ENCODE measurements around the gene IGFN1.
"Not testable (repeated sequence)": the region's sequence is repeated elsewhere in the genome, so short reads cannot be mapped to it uniquely, and the experiment has no call there.

The IGFN1 gene

DNA sequence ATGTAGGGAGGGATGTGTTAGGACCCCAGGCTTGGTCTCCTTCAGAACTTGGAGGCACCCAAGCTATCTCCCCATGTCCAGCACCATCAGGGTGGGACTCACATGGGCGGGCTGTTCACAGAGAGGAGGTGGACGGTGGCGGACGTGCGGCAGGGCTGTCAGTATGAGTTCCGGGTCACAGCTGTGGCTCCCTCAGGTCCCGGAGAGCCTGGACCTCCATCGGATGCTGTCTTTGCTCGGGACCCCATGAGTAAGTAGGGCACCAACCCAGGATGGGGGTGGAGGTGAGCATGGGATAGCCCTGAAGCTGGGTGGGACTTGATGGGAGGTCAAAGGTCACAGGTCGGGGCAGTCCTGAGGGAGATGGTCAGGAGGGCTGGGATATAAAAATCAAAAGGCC is 27.8 kb downstream of the IGFN1 start:
- DNase-seq, result no peak

DNA sequence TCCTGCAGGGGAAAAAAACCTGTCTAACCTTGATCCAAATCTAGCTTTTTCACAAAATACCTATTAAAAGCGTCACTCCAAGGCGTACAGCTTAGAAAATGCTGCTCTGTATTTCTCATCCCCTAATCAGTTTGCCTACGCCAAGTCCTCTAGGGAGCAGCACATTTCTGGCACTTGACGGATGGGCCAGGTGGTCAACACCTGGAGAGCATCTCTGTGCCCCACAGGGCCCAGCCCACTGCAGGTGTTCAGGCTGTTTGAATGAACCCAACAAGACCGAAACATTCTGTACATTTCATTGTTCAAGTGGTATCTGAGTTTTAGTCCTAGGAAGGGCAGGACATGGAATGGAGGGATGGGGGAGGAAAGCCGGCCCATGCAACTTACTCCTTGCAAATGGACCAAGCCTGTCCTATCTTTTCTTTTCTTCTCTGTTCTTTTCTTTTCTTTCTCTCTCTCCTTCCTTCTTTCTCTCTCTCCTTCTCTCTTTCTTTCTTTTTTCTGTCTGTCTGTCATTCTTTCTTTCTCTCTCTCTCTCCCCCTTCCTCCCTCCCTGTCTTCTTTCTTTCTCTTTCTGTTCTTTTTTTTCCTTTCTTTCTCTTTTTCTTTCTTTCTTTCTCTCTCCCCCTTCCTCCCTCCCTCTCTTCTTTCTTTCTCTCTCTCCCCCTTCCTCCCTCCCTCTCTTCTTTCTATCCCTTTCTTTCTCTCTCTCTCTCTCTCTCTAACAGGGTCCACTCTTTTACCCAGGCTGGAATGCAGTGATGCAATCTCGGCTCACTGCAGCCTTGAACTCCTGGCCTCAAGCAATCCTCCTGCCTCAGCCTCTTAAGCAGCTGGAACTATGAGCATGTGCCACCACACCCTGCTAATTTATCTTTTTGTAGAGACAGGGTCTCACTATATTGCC is 29.1 kb downstream of the IGFN1 start:
- peak in 2 of 3 experiments; percentile 48 to 52 for DNase-seq

DNA sequence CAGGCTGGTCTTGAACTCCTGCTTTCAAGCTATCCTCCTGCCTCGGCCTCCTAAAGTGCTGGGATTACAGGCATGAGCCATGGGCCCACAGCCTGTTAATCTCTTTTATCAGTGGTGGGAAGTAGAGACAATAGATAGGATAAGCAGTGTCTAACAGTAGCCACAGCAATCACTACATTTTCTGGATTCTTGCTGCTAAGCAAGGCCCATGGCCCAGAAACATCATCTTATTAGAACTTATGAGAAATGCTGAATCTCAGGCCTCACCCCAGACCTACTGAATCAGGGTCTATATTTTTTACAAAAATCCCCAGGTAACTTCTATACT is 29.7 kb downstream of the IGFN1 start:
- no peak for DNase-seq

DNA sequence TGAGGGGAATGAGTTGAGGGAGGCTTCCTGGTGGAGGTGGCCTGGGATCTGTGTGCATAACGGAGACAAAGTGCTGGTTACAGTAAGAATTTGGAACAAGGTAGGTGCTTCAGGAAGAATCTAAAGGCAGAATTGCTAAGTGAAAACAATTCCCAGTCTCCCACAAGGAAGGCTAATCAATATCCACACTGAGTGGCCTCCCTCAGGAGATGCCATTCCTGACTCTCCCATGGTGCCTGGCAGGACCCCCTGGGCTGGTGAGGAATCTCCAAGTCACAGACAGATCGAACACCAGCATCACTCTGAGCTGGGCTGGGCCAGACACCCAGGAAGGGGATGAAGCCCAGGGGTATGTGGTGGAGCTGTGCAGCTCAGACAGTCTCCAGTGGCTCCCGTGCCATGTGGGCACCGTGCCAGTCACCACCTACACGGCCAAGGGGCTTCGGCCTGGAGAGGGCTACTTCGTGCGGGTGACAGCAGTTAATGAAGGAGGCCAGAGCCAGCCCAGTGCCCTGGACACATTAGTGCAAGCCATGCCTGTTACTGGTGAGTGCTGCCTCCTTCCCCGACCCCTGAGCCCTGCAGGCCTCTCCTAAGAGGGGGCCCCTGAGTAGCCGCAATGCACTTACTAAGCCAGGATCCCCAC is 30.7 kb downstream of the IGFN1 start:
- no peak for DNase-seq

DNA sequence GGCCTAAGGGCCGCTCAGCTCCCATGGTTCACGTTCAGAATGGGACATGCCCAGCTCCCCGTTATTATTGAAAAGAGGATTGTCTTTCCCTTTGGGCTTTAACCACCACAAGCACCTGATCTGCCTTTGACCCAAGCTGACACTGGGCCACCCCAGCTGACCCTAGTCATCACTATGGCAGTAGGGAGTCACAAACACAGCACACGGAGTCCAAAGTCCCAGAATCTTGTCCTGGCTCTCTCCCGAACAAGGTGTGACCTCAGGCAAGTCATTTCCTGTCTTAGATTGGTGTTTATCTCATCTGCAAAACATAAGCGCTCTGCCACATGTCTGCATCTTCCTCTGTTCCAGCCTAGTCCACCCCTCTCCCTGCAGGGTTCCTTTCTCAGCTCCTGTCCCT is 31.5 kb downstream of the IGFN1 start:
- no peak for DNase-seq

DNA sequence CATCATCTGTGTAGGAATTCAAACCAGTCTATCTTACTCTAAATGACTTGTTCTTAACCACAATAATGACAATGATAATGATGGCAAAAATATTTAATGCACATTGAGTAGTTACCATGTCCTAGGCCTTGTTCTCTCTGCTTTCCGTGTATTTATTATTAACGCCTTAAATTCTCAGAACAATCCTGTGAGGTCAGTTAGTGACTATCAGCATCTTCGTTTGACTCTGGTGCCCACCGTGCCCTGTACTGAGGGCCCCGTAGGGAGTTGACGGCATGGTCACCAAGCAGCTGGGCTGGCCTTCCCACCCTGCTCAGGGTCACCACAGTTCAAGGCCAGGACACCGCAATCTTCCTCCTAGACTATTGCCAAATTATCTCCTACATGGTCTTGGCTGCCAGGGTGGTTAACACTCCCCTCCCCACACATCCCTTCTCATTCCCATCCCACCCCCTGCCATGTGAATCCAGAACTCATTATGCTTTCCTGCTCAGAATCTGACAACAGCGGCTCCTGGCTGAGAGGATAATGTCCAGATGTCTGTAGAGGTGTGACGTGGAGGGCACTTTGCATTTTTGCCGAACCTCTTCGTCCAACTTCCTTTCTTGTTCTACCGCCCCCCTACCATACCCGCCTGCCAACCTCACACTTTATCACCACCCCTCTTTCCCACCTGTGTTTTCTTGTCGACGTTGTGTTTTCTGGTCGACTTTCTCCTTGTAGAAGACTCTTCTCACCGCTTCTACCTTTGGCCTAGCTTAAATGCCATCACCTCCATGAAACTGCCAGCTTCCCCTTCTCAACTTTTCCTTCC is 33.4 kb downstream of the IGFN1 start:
- no peak for DNase-seq

DNA sequence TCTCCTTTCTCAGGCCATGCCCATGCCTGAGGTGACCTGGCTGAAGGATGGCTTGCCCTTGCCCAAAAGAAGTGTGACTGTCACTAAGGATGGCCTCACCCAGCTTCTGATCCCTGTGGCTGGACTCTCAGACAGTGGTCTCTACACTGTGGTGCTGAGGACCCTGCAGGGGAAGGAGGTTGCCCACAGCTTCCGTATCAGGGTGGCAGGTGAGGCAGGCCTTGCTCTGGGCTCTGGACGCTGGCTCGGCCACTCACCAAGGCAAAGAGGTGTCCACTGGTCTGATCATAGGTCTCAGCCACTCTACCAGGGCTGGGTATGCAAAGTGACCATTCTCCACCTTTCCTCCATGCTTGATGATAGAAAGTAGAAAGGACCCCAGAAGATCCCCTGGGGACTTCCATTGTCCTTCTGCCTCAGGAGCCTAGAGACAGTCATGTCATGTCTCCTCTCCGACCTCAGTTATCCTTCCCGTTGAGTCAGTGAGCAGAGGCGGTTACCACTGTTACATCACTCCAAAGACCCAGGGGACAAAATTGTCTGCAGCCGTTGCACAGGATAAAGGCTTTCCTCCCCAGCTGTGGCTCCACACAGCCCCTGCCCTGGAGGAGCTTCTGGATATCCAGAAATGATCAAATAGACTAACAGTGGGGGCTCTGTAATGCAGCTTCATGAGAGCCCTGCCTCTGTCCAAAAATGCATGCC is 34.2 kb downstream of the IGFN1 start:
- DNase-seq, result no peak

DNA sequence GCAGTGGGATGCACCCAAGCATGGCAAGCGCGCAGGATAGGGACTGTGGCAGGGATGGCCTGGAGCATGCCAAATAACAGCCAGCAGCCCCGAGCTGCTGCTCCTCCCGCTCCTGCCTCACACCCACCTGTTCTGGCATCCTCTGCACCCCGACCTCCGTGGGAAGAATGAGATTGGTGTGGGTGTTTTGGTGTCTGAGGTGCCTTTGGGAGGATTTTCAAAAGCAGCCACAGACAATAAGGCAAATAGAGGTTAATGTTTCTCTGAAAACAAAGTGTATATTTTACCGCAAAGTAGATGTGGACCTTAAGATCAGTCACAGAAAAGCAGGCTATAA is 35.5 kb downstream of the IGFN1 start:
- DNase-seq, result no peak

DNA sequence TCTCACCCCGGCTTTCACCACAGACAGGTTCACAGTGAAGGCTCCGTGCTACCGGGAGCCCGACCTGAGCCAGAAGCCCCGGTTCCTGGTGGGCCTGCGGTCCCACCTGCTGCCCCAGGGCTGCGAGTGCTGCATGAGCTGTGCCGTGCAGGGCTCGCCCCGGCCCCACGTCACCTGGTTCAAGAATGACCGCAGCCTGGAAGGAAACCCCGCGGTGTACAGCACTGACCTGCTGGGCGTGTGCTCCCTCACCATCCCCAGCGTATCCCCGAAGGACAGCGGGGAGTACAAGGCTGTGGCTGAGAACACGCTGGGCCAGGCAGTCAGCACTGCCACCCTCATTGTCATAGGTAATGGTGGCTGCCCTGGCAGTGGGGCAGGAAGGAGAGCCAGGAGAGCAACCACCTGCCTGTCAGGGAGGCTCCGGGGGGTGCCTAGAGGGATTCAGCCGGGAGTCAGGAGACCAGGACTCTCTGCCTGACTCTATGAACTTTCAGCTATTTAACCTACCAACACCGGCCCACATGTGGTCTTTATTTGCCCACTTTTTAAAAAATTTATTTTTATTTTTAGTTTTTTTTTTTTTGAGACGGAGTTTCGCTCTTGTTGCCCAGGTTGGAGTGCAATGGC is 36.4 kb downstream of the IGFN1 start:
- no peak for DNase-seq

DNA sequence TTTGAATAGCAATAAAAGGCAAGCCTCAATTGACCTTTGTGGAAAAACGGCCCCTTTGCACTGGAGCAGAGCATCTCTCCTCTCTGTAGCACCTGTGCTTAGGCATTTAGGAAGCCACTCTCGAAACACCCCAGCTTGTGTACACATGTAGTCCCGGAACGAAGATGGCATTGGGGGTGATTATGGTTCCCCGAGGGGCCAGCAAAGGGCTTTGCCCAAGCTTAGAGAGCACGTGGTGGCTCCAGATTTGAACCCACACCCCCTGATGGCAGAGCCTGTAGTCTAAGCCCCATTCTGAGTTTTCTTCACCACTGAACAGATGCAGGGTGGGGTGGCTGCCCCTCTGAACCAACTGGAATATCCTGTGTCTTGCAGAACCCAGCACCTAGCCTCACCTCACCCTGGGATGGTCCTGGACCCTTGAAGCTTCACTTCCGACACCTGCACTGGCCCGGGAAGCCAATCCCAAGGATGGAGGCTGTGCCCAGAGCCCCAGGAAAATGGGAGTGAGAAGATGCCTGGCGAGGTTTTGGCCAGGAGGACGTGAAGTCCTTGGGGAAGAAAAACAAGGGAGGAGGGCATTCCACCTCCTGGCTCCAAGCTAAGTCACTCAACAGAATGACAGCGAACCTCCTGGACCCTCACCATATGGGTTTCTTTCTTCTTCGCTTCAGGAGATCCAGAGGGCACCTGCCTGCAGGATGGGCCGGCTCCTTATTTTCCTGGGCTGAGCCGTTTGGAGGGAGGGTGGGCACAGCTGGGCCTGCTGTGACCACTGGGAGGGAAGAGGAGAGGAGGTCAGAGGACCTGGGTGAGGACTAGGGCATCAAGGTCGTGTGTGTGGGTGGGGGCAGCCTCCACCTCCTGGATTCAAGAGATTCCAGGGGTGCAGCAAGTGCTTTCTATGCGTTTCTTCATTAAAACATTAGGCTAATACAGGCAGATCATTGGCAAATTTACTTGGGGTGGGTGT is 37.7 kb downstream of the IGFN1 start:
- no peak for DNase-seq

DNA sequence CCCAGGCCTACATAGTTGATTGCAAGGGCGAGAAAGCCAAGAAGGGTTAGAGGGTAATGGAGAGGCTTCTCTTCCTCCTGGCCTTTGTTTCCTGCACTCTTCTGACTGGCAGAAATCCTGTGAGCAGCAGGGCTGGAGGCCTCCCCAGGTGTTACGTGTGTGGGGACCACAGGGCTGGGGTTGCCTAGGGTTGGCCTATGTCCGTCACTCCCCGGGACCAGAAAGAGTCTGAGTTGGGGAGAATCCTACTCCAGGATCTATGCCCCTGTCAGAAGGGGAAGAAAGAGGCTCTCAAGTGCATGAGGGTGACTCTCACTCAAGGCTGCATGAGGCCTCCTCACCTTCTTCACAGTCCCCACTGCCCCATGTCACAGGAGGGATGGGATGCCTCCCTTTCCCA is 38.5 kb downstream of the IGFN1 start:
- no peak for DNase-seq

DNA sequence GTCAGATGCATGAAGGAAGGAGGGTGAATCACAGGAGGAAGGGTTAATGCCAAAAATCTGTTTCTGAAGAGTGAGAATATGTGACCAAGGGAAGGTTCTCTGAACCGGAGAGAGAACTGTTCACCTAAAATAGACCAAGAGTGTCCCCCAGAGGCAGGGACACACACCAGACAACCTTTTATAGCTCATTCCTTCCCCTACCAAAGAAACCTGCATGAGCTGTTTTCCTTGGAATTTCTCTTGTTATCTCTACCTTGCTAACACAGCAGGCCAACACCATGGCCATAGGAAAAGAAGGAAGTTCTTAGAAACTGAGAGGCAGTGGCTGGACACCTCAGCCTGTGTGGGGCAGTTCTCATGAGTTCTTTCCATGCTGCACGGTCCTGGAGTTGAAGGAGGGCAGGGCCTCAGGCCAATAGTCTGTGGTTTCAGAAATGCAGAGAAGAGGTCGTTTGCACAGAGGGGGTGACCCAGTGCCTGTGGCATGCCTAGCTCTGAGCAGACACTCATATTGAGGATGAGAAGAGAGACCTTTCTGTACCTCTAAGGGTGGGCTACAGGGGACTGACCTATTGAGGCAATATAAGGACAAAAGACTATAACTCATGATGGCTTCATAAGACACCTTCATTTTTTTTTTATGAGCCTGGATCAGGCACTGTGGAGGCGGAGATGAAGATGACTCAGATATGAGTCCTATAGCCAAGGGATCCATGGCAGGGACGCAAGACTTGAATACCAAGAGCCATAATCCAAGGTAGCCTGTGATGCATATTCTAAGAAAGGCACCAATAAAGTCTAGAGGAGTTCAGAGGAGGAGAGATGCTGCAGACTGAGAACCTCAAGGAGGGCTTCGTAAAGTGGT is 39.4 kb downstream of the IGFN1 start:
- DNase-seq, result no peak

DNA sequence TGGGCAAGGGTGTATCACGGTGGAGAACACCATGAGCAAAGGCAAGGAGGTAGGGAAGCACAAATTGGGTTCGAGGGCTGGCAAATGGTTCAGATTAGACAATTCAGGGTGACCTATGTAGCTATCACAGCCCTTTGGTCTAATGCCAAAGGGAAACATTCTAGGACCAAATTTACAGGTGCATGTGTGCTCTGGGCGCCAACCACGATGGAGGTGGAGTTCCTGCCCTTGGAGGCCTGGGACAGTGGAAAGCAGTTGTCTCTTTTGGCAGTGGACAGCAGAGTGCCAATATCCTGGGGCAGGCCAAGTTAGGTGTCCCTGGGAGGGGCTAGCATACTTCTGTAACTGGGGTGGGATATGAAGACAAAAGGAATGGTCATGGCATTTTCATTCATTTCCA is 40.1 kb downstream of the IGFN1 start:
- DNase-seq, result no peak

DNA sequence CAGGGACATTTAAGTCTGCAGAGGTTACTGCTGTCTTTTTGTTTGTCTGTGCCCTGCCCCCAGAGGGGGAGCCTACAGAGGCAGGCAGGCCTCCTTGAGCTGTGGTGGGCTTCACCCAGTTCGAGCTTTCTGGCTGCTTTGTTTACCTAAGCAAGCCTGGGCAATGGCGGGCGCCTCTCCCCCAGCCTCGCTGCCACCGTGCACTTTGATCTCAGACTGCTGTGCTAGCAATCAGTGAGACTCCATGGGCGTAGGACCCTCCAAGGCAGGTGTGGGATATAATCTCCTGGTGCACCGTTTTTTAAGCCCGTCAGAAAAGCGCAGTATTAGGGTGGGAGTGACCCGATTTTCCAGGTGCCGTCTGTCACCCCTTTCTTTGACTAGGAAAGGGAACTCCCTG is 49.0 kb downstream of the IGFN1 start:
- DNase-seq, result not testable (repeated sequence)

DNA sequence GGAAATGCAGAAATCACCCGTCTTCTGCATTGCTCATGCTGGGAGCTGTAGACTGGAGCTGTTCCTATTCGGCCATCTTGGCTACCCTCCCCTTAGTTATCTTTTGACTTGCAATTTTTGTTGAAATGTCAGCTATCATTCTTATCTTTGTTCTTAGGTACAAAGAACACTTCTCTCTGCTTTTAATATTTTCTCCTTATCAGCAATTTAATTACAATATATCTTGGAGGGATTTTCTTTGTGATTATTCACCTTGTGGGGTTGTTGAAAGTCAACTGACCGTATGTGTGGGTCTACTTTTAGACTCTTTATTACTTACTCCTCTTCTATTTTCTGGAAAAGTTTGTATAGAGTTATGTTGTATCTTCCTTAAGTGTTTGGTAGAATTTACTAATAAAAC is 49.5 kb downstream of the IGFN1 start:
- no peak for DNase-seq

DNA sequence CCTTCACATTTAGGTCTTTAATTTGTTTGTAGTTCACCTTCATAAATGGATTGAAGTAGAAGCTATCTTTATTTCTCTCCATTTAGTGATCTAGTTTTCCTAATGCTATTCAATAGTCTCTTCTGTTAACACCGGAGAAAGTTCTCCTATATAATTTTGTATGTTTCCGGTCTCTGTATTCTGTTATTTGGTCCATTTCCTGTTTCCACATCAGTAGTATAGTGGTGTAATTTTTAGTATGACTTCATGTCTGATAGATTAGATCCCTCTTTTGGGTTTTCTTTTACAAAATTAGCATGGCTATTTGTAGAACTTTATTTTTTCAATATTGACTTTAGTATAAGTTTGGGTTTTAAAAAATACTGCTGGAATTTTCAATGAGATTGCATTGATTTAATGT is 51.1 kb downstream of the IGFN1 start:
- no peak for DNase-seq

DNA sequence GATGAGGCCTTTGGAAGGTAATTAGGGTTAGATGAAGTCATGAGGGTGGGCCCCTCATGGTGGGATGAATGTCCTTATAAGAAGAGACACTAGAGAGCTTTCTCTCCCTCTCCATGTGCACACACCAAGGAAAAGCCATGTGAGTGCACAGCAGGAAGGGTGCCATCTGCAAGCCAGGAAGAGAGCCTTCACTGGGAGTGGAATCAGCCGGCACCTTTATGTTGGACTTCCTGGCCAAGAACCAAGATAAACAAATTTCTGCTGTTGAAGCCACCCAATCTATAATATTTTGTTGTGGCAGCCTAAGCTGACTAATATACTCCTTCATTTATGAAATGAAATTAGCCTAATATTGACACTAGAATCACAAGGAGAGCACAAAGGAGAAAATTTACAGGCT is 54.5 kb downstream of the IGFN1 start:
- DNase-seq, result peak; percentile 0 to 75 (median 22)

DNA sequence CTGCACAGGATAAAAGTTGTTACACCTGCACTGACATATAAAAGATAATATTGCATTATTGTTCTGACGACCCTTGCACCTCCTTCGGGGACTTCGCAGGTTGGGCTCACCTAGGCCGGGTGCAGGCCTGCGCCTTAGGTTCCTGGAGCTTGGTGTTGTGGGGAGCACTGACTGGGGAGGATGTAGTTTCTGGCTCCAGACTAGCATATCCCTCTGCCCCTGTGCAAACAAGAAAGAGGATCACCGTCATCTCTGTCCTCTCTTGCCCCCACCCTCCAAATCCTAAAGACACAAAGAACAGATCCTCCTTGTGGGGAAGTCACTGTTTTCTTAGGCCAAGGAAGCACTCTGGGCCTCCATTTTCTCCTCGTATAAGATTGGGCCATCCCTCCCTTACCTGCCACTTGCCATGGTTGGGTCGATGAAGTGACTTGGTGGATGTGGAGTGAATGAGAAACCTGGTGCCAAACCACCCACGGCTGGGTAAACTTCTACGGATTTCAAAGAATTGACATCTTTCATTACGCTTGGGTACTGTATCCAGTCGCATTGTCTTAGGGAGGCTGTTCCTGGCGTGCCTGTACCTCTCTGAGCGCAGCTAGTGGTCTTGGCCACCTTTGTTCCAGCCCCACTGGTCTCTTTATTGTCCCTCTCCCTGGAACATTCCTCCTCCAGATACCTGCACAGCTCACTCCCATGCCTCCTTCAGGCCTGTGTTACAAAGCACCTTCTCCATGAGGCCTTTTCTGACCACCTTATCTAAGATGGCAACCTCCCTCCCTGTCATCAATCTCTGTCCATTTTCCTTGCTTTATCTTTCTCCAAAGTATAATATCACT is 58.3 kb downstream of the IGFN1 start:
- no peak for DNase-seq

DNA sequence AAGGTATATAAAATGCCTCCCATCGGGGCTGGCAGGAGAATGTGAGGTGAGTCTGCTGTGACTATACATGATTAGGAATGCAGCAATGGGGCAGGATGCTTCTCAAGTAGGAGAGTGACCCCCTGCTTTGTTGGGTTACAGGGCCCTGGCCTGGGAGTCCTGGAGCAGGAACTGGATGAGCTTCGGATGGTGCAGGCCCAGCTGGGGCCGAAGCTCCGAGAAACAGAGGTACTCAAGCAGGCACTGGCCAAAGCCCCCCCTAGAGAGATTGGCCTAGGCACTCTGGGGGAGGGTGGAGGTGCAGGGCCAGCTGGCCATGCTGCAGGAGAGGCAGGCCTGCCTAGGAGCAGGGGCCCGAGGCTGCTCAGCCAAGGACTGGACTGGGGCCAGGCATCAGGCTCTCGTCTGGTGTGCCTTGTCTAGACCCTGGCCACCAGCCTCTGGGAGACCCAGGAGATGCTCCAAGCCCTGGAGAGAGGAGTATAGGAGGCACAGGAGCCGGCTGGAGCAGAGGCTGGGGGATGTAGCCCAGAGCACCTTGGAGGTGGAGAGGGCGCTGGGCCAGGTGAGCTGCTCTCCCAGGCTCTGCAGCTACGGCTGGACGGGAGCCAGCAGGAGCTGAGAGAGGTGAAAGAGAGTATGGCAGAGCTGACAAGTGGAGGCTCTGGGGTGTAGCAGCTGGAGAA is 59.8 kb downstream of the IGFN1 start:
- DNase-seq, result no peak
